ENCODE measurements around the gene CORO1C. TPM values are rescaled to one million over a fixed set of nuclear protein-coding genes. Genes with fewer than 3 reads are reported as not detected.

Gene CORO1C
- polyA plus RNA-seq, 1 donor from 2014 or later = 123 TPM

- H3K79me2 ChIP-seq (replicated peaks; ENCODE audit: insufficient read depth, low read length) = peaks cover 55% of the 10 kb centered on the region
Observed at GRCh38 chr12:108691175-108691997, 39.9 kb downstream of the CORO1C start.

More at GRCh38 chr12:108691175-108691997, 39.9 kb downstream of the CORO1C start:
- no peaks in the 10 kb centered on the region for H3K36me3 ChIP-seq (ENCODE audit: insufficient read depth, low read length)
- H3F3A ChIP-seq (ENCODE audit: insufficient read depth, low read length, poor library complexity, severe bottlenecking) = peaks cover 16% of the 10 kb centered on the region
- TF ChIP-seq RAD21 (conservative IDR thresholded peaks at IDR 0.05) (peak; percentile 44), REST (IDR thresholded peaks at IDR 0.05; ENCODE audit: borderline replicate concordance) (peak; percentile 51), POLR2AphosphoS5 (IDR thresholded peaks at IDR 0.05) (peak; percentile 92), EP300 (conservative IDR thresholded peaks at IDR 0.05; ENCODE audit: poor library complexity, severe bottlenecking) (peak; percentile 97), MXI1 (conservative IDR thresholded peaks at IDR 0.05; ENCODE audit: poor library complexity, severe bottlenecking) (peak; percentile 24), EZH2 (IDR thresholded peaks at IDR 0.05; ENCODE audit: borderline replicate concordance, insufficient read depth, low read length, poor library complexity, severe bottlenecking) (no peak), TAF1 (IDR thresholded peaks at IDR 0.05; ENCODE audit: low read depth) (no peak), CTCF (IDR thresholded peaks at IDR 0.05; ENCODE audit: poor library complexity, severe bottlenecking) (peak; percentile 68), SMC3 (conservative IDR thresholded peaks at IDR 0.05; ENCODE audit: poor library complexity) (peak; percentile 38)
- peak overlapping the region; percentile 56 for H3K4me3 ChIP-seq (ENCODE audit: low read length)
- H4K20me1 ChIP-seq (ENCODE audit: insufficient read depth) = peaks cover 3% of the 10 kb centered on the region
- peak overlapping the region; percentile 93 for H3K9ac ChIP-seq (ENCODE audit: low read length)
- H3K27me3 ChIP-seq (ENCODE audit: insufficient read depth, low read depth, low read length) = no peaks in the 10 kb centered on the region
- H3K9me3 ChIP-seq (ENCODE audit: low read length) = no peaks in the 10 kb centered on the region
- H2AFZ ChIP-seq (ENCODE audit: low read depth, low read length) = peak overlapping the region; percentile 32
- peak overlapping the region; percentile 67 for H3K4me2 ChIP-seq (ENCODE audit: low read length)
- no peaks in the 10 kb centered on the region for H3K9me2 ChIP-seq (ENCODE audit: insufficient read depth, low read length)
- peak overlapping the region; percentile 100 for H3K27ac ChIP-seq (ENCODE audit: low read length)
